ENCODE measurements around the gene COPB2. TPM values are rescaled to one million over a fixed set of nuclear protein-coding genes. Genes with fewer than 3 reads are reported as not detected.

COPB2 gene
- total and polyA plus RNA-seq, 2 donors (not counting 1 experiment from before 2014, with no cell fraction given): 15.9 to 75.4 TPM

DNA sequence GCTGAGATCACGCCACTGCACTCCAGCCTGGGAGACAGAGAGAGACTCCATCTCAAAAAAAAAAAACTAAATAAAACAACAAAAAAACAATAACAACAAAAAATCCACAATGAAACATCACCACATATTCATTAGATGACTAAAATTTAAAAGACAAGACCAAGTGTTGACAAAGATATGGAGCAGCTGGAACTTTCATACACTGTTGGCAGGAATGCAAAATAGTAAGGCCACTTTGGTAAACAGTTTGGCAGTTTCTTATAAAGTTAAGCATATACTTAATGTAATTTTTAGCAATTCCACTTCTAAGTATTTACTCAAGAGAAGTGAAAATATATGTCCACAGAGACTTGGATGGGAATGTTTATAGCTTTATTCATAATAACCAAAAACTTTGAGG lies 43.6 kb upstream of the COPB2 start:
- H3K79me2 ChIP-seq (ENCODE audit: control insufficient read depth, insufficient read depth, low read length): no peaks in the 10 kb centered on the region
- ChIA-PET POLR2A (no interaction called here), CTCF (no interaction called here)
- Mint-ChIP-seq H3K4me3 (no peak overlapping the region), H3K9me3 (ENCODE audit: insufficient read depth) (no peaks in the 10 kb centered on the region), H3K4me1 (no peaks in the 10 kb centered on the region), H3K27me3 (no peaks in the 10 kb centered on the region), H3K27ac (no peak overlapping the region)
- no peaks in the 10 kb centered on the region for H3K9me3 ChIP-seq (ENCODE audit: control extremely low read depth in 1 of 3, control insufficient read depth in 2 of 3, insufficient read depth in 1 of 3, low read length in 2 of 3)
- H3K27me3 ChIP-seq (replicated peaks in 1 of 4; ENCODE audit: control extremely low read depth in 1 of 4, control insufficient read depth in 3 of 4, insufficient read depth in 4 of 4, low read length in 3 of 4): no peaks in the 10 kb centered on the region
- DNase-seq (no peak), ATAC-seq (ENCODE audit: low read depth) (no peak)
- H2AFZ ChIP-seq (ENCODE audit: insufficient read depth, low read depth, low read length, poor library complexity, severe bottlenecking): no peak overlapping the region
- no peaks in the 10 kb centered on the region for H3K36me3 ChIP-seq (replicated peaks in 1 of 2; ENCODE audit: control extremely low read depth in 1 of 2, control insufficient read depth in 1 of 2, extremely low read depth in 1 of 2, insufficient read depth in 2 of 2, low read length in 1 of 2)
- WGBS (ENCODE audit: insufficient coverage): no CpG with 5 or more reads among the region's 1 CpG
- TF ChIP-seq EZH2 (IDR thresholded peaks at IDR 0.05; ENCODE audit: borderline replicate concordance, insufficient read depth, low read depth, low read length, poor library complexity, severe bottlenecking): no peak
- TF ChIP-seq, protein P1, sequence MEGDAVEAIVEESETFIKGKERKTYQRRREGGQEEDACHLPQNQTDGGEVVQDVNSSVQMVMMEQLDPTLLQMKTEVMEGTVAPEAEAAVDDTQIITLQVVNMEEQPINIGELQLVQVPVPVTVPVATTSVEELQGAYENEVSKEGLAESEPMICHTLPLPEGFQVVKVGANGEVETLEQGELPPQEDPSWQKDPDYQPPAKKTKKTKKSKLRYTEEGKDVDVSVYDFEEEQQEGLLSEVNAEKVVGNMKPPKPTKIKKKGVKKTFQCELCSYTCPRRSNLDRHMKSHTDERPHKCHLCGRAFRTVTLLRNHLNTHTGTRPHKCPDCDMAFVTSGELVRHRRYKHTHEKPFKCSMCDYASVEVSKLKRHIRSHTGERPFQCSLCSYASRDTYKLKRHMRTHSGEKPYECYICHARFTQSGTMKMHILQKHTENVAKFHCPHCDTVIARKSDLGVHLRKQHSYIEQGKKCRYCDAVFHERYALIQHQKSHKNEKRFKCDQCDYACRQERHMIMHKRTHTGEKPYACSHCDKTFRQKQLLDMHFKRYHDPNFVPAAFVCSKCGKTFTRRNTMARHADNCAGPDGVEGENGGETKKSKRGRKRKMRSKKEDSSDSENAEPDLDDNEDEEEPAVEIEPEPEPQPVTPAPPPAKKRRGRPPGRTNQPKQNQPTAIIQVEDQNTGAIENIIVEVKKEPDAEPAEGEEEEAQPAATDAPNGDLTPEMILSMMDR (IDR thresholded peaks at IDR 0.05): no peak
- no peaks in the 10 kb centered on the region for H4K20me1 ChIP-seq (ENCODE audit: control insufficient read depth, insufficient read depth, low read length, poor library complexity, severe bottlenecking)
- no peak overlapping the region for H3K27ac ChIP-seq (ENCODE audit: low read length in 2 of 2)
- intact Hi-C loops (cut with micrococcal nuclease): no loop called here
- no peaks in the 10 kb centered on the region for H3K4me1 ChIP-seq (ENCODE audit: control insufficient read depth in 2 of 2, insufficient read depth in 2 of 2, low read length in 2 of 2)
- no peak overlapping the region for H3K9ac ChIP-seq (ENCODE audit: low read length)
- no peak overlapping the region for H3K4me3 ChIP-seq (ENCODE audit: control extremely low read depth in 1 of 5, extremely low read depth in 1 of 5, insufficient read depth in 1 of 5, low read depth in 2 of 5, low read length in 4 of 5)
- no peak overlapping the region for H3K4me2 ChIP-seq (replicated peaks; ENCODE audit: low read depth, low read length, poor library complexity, severe bottlenecking)

DNA sequence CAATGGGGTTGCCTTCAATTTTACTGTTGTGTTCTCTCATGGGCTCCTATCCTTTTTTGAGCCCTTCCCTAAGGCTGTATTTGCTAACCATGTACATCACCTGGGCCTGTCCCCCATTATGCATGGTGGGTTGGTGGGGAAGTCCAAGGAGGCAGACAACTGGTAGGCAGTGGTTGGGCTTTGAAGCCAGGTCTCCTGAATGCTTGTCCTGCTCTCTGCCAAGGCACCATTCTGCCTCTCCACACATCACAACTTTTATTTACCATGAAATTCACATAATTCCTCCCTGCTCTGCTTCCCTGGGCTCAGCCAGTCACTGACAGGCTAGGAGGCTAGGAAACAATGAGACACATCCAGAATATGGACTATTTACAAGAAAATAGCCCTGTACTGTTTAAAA lies 41.0 kb upstream of the COPB2 start:
- no peaks in the 10 kb centered on the region for H4K20me1 ChIP-seq (ENCODE audit: control insufficient read depth, insufficient read depth, low read length, poor library complexity, severe bottlenecking)
- H3K9me3 ChIP-seq (ENCODE audit: control extremely low read depth in 1 of 3, control insufficient read depth in 2 of 3, insufficient read depth in 1 of 3, low read length in 2 of 3): no peaks in the 10 kb centered on the region
- Mint-ChIP-seq H3K27ac (no peak overlapping the region), H3K27me3 (no peaks in the 10 kb centered on the region), H3K4me1 (no peaks in the 10 kb centered on the region), H3K4me3 (no peak overlapping the region), H3K9me3 (ENCODE audit: insufficient read depth) (no peaks in the 10 kb centered on the region)
- H3K4me3 ChIP-seq (ENCODE audit: control extremely low read depth in 1 of 5, extremely low read depth in 1 of 5, insufficient read depth in 1 of 5, low read depth in 2 of 5, low read length in 4 of 5): no peak overlapping the region
- TF ChIP-seq, protein P1 (IDR thresholded peaks at IDR 0.05): no peak
- no peak for TF ChIP-seq EZH2 (IDR thresholded peaks at IDR 0.05; ENCODE audit: borderline replicate concordance, insufficient read depth, low read depth, low read length, poor library complexity, severe bottlenecking)
- intact Hi-C loops (cut with micrococcal nuclease): no loop called here
- H3K79me2 ChIP-seq (ENCODE audit: control insufficient read depth, insufficient read depth, low read length): no peaks in the 10 kb centered on the region
- H3K27me3 ChIP-seq (replicated peaks in 1 of 4; ENCODE audit: control extremely low read depth in 1 of 4, control insufficient read depth in 3 of 4, insufficient read depth in 4 of 4, low read length in 3 of 4): no peaks in the 10 kb centered on the region
- no peaks in the 10 kb centered on the region for H3K4me1 ChIP-seq (ENCODE audit: control insufficient read depth in 2 of 2, insufficient read depth in 2 of 2, low read length in 2 of 2)
- DNase-seq (no peak), ATAC-seq (ENCODE audit: low read depth) (no peak)
- ChIA-PET POLR2A (no interaction called here), CTCF (no interaction called here)
- no peak overlapping the region for H2AFZ ChIP-seq (ENCODE audit: insufficient read depth, low read depth, low read length, poor library complexity, severe bottlenecking)
- H3K27ac ChIP-seq (ENCODE audit: low read length in 2 of 2): no peak overlapping the region
- no peak overlapping the region for H3K4me2 ChIP-seq (replicated peaks; ENCODE audit: low read depth, low read length, poor library complexity, severe bottlenecking)
- no peak overlapping the region for H3K9ac ChIP-seq (ENCODE audit: low read length)
- peaks cover 0 to 3% of the 10 kb centered on the region in 2 experiments for H3K36me3 ChIP-seq (replicated peaks in 1 of 2; ENCODE audit: control extremely low read depth in 1 of 2, control insufficient read depth in 1 of 2, extremely low read depth in 1 of 2, insufficient read depth in 2 of 2, low read length in 1 of 2)

All from B cell (primary cell).